Fibroblast of lung (primary cell): Measurements from ENCODE around the gene WDR76. TPM values are rescaled to one million over a fixed set of nuclear protein-coding genes. Genes with fewer than 3 reads are reported as not detected.
"Not testable (repeated sequence)": the region's sequence is repeated elsewhere in the genome, so short reads cannot be mapped to it uniquely, and the experiment has no call there.

Experiments used
- DNase-seq, 2 donors: peaks; one replicate each; pipeline versions ENCODE4 v3.0.0 to v3.0.0-alpha.2; 2010; ENCODE audit warnings: low read depth in 2 of 2
- H2AFZ ChIP-seq: 2 replicates; pipeline ENCODE4 v1.5.1; 2012; ENCODE audit warnings: low read length, control low read depth, inconsistent platforms
- H3K27ac ChIP-seq: 2 replicates; pipeline ENCODE4 v1.5.1; 2011; ENCODE audit warnings: low read length, control low read depth; ENCODE audit not compliant: insufficient read depth
- H3K27me3 ChIP-seq: 2 replicates; pipeline ENCODE4 v1.5.1; 2011; ENCODE audit warnings: mild to moderate bottlenecking, low read length; ENCODE audit not compliant: control insufficient read depth, insufficient read depth
- H3K36me3 ChIP-seq: 2 replicates; pipeline ENCODE4 v1.5.1; 2011; ENCODE audit warnings: low read length; ENCODE audit not compliant: control insufficient read depth, insufficient read depth
- H3K4me1 ChIP-seq: 2 replicates; pipeline ENCODE4 v1.5.1; 2011; ENCODE audit warnings: low read length; ENCODE audit not compliant: control insufficient read depth, insufficient read depth; ENCODE audit errors: extremely low read depth
- H3K4me2 ChIP-seq: 2 replicates; pipeline ENCODE4 v1.5.1; 2011; ENCODE audit warnings: low read length, control low read depth; ENCODE audit not compliant: insufficient read depth; ENCODE audit errors: extremely low read depth
- H3K4me3 ChIP-seq, 4 experiments: fragments of 200-600 bp in 1 of 4; sonication (generic) in 1 of 4; replicated peaks in 1 of 4; 2 replicates each; pipeline ENCODE4 v1.5.1; 2011 to 2016; ENCODE audit warnings: low read length in 4 of 4, low read depth in 3 of 4, mild to moderate bottlenecking in 3 of 4, control low read depth in 2 of 4, inconsistent platforms in 1 of 4, mixed read lengths in 1 of 4; ENCODE audit not compliant: insufficient read depth in 1 of 4; ENCODE audit errors: control extremely low read depth in 1 of 4
- H3K79me2 ChIP-seq: 2 replicates; pipeline ENCODE4 v1.5.1; 2012; ENCODE audit warnings: mild to moderate bottlenecking, low read length, inconsistent platforms; ENCODE audit not compliant: control insufficient read depth, insufficient read depth
- H3K9ac ChIP-seq: 2 replicates; pipeline ENCODE4 v1.5.1; 2011; ENCODE audit warnings: mild to moderate bottlenecking, low read length, control low read depth; ENCODE audit not compliant: insufficient read depth
- H3K9me3 ChIP-seq: 2 replicates; pipeline ENCODE4 v1.5.1; 2012; ENCODE audit warnings: low read depth, low read length; ENCODE audit not compliant: control insufficient read depth, insufficient read depth
- H4K20me1 ChIP-seq: 2 replicates; pipeline ENCODE4 v1.5.1; 2011; ENCODE audit warnings: low read length; ENCODE audit not compliant: control insufficient read depth, insufficient read depth; ENCODE audit errors: extremely low read depth
- CTCF ChIP-seq, 2 donors: IDR thresholded peaks in 1 of 2; conservative IDR thresholded peaks in 1 of 2; 1 replicate in 1 of 2; 2 replicates in 1 of 2; pipeline ENCODE4 v1.5.1; 2011 to 2012; ENCODE audit warnings: low read length in 2 of 2, control low read depth in 1 of 2, inconsistent platforms in 1 of 2, low read depth in 1 of 2, mild to moderate bottlenecking in 1 of 2
- EZH2 ChIP-seq: IDR thresholded peaks from 2 replicates; pipeline ENCODE4 v1.5.1; 2012; ENCODE audit warnings: low read length, control low read depth, mild to moderate bottlenecking; ENCODE audit errors: missing control alignments
- polyA plus RNA-seq, 2 donors: library from polyadenylated mRNA; depleted of rRNA in 1 of 2; stranded (reverse) in 1 of 2; unstranded in 1 of 2; fragments of >200 nt; gene quantifications; 2 replicates each; pipeline ENCODE4 v1.2.1, GENCODE V29; 2011 to 2012; ENCODE audit warnings: missing spikeins in 1 of 2
- total RNA-seq: library from RNA; depleted of rRNA; stranded (reverse); fragments of >200 nt; gene quantifications from 2 replicates; pipeline ENCODE4 v1.2.1, GENCODE V29; 2014

WDR76 gene
- total and polyA plus RNA-seq, 2 donors (not counting 1 experiment from before 2014, with no cell fraction given) = 5.8 to 11.6 TPM

GRCh38 chr15:43826029-43826507 is 734 bp upstream of the WDR76 start:
- H3K79me2 ChIP-seq = peaks cover 47% of the 10 kb centered on the region
- H3K4me2 ChIP-seq = peak overlapping the region; percentile 99
- peaks cover 3% of the 10 kb centered on the region for H3K4me1 ChIP-seq
- no peak overlapping the region for H3K9ac ChIP-seq
- peak overlapping the region; percentile 90 for H3K27ac ChIP-seq
- TF ChIP-seq EZH2 (no peak), CTCF (conservative IDR thresholded peaks at IDR 0.05 in 1 of 2, IDR thresholded peaks at IDR 0.05 in 1 of 2; ENCODE audit: low read depth in 1 of 2, low read length in 2 of 2) (no peak)
- no peaks in the 10 kb centered on the region for H4K20me1 ChIP-seq
- DNase-seq = no peak
- no peaks in the 10 kb centered on the region for H3K27me3 ChIP-seq
- peak overlapping the region in 2 of 4 experiments; percentile 55 to 79 for H3K4me3 ChIP-seq
- no peaks in the 10 kb centered on the region for H3K36me3 ChIP-seq
- no peak overlapping the region for H2AFZ ChIP-seq
- no peaks in the 10 kb centered on the region for H3K9me3 ChIP-seq

GRCh38 chr15:43828061-43828657 is 1.4 kb downstream of the WDR76 start:
- H3K27ac ChIP-seq = peak overlapping the region; percentile 90
- no peaks in the 10 kb centered on the region for H3K27me3 ChIP-seq
- TF ChIP-seq EZH2 (no peak), CTCF (conservative IDR thresholded peaks at IDR 0.05 in 1 of 2, IDR thresholded peaks at IDR 0.05 in 1 of 2; ENCODE audit: low read depth in 1 of 2, low read length in 2 of 2) (no peak)
- H3K79me2 ChIP-seq = peaks cover 38% of the 10 kb centered on the region
- H4K20me1 ChIP-seq = no peaks in the 10 kb centered on the region
- peak in 1 of 2 donors; percentile 15 for DNase-seq
- H3K4me2 ChIP-seq = peak overlapping the region; percentile 99
- no peaks in the 10 kb centered on the region for H3K36me3 ChIP-seq
- no peak overlapping the region for H3K9ac ChIP-seq
- H3K9me3 ChIP-seq = no peaks in the 10 kb centered on the region
- peak overlapping the region; percentile 93 for H2AFZ ChIP-seq
- H3K4me3 ChIP-seq = peak overlapping the region; percentile 79 to 92 (median 86)
- H3K4me1 ChIP-seq = peaks cover 3% of the 10 kb centered on the region

- not testable (repeated sequence) for H3K4me1 ChIP-seq, H3K4me3 ChIP-seq, H4K20me1 ChIP-seq, DNase-seq, H3K27me3 ChIP-seq, H3K9me3 ChIP-seq, H3K4me2 ChIP-seq, H3K9ac ChIP-seq, H3K27ac ChIP-seq, H3K36me3 ChIP-seq, H2AFZ ChIP-seq
- peaks cover 29% of the 10 kb centered on the region for H3K79me2 ChIP-seq
Measured at GRCh38 chr15:43829951-43830540, 3.2 kb downstream of the WDR76 start.

GRCh38 chr15:43830691-43831275 is 4.0 kb downstream of the WDR76 start:
- peaks cover 29% of the 10 kb centered on the region for H3K79me2 ChIP-seq
- not testable (repeated sequence) for H3K27me3 ChIP-seq, DNase-seq, H3K4me1 ChIP-seq, H3K9me3 ChIP-seq, H3K27ac ChIP-seq, H4K20me1 ChIP-seq, H2AFZ ChIP-seq, H3K4me3 ChIP-seq, H3K36me3 ChIP-seq, H3K9ac ChIP-seq, H3K4me2 ChIP-seq

GRCh38 chr15:43831519-43832052 is 4.8 kb downstream of the WDR76 start:
- not testable (repeated sequence) for H3K4me2 ChIP-seq, H3K27ac ChIP-seq, H3K9me3 ChIP-seq, H2AFZ ChIP-seq, H3K27me3 ChIP-seq, H3K36me3 ChIP-seq, H4K20me1 ChIP-seq, H3K9ac ChIP-seq, H3K4me1 ChIP-seq, H3K4me3 ChIP-seq, DNase-seq
- H3K79me2 ChIP-seq = peaks cover 29% of the 10 kb centered on the region
